Immature natural killer cell (primary cell): Measurements from ENCODE around the gene KMT2C. TPM values are rescaled to one million over a fixed set of nuclear protein-coding genes. Genes with fewer than 3 reads are reported as not detected.
A peak's percentile ranks its signal among the peaks of the same experiment; 100 is the strongest.
"Not testable (repeated sequence)": the region's sequence is repeated elsewhere in the genome, so short reads cannot be mapped to it uniquely, and the experiment has no call there.

Source experiments
- DNase-seq, 3 donors: peaks; one replicate each; pipeline ENCODE4 v3.0.0; 2022; ENCODE audit warnings: mixed read lengths in 1 of 3
- H3K27ac Mint-ChIP-seq, 6 donors: one replicate each; pipeline ENCODE4 v1.8.0; 2020; ENCODE audit warnings: mixed read lengths in 6 of 6, mild to moderate bottlenecking in 5 of 6, inconsistent platforms in 4 of 6, moderate library complexity in 3 of 6
- H3K27me3 Mint-ChIP-seq, 3 donors: one replicate each; pipeline ENCODE4 v1.8.0; 2020 to 2021; ENCODE audit warnings: low read depth in 3 of 3, mild to moderate bottlenecking in 3 of 3, mixed read lengths in 3 of 3, moderate library complexity in 3 of 3, inconsistent platforms in 1 of 3
- H3K36me3 Mint-ChIP-seq, 3 donors: one replicate each; pipeline ENCODE4 v1.8.0; 2020; ENCODE audit warnings: mixed read lengths in 3 of 3, inconsistent platforms in 2 of 3, mild to moderate bottlenecking in 2 of 3
- H3K4me1 Mint-ChIP-seq, 2 donors: one replicate each; pipeline ENCODE4 v1.8.0; 2020; ENCODE audit warnings: inconsistent platforms in 2 of 2, mild to moderate bottlenecking in 2 of 2, mixed read lengths in 2 of 2, moderate library complexity in 1 of 2
- H3K4me3 Mint-ChIP-seq, 5 donors: one replicate each; pipeline ENCODE4 v1.8.0; 2020; ENCODE audit warnings: mild to moderate bottlenecking in 5 of 5, mixed read lengths in 5 of 5, inconsistent platforms in 3 of 5, moderate library complexity in 3 of 5
- H3K9me3 Mint-ChIP-seq, 6 donors: one replicate each; pipeline ENCODE4 v1.8.0; 2020; ENCODE audit warnings: mild to moderate bottlenecking in 6 of 6, mixed read lengths in 6 of 6, inconsistent platforms in 4 of 6, moderate library complexity in 3 of 6
- polyA plus RNA-seq, 3 donors: library from polyadenylated mRNA; unstranded; fragments of 300-500 nt; fragmentation: Illumina TruSeq; gene quantifications; one replicate each; pipeline ENCODE4 v1.2.3, GENCODE V29; 2021

Gene KMT2C
- polyA plus RNA-seq, 3 donors from 2014 or later, result 5.3 to 24.6 (median 5.6) TPM

DNA sequence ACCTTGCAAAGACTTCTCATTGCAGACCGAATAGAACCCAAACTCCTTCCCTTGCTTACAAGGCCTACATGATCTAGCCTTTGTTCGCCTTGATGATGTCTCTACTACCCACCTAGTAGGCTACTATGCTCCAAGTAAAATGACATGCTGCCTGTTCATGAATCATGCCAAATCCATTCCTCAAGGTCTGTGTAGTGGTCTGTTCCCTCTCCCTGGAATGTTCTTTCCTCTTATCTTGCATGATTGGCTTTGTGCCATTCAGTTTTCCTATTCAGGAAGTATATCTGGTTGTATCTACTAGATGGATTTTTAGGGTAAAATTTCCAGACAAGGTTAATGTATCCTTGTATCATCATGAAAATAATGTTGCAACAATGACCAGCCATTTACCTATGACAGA lies 165.4 kb downstream of the KMT2C start:
- not testable (repeated sequence) for H3K27me3 Mint-ChIP-seq

DNA sequence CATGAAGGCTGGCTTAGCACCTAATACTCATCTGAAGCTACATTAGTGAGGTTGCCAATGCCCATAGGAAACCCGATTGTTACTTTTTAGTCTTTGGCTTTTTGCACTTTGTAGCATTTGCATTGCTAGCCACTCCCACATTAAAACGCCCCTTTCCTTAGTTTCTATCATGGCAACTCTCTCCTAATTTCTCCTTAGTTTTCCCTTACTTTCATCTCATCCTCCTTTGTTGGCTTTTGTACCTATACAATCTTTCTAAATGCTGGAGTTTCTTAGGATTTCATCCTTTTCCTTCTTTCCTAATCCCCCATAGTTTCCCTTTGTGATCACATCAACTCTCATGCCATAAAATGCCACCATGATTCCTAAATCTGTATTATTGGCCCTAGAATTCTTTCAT lies 168.9 kb downstream of the KMT2C start:
- not testable (repeated sequence) for DNase-seq, H3K4me3 Mint-ChIP-seq, H3K27me3 Mint-ChIP-seq, H3K9me3 Mint-ChIP-seq
- H3K27ac Mint-ChIP-seq, result peak overlapping the region in 1 of 6 donors; percentile 10
- H3K4me1 Mint-ChIP-seq, result peaks cover 4 to 26% of the 10 kb centered on the region in 2 donors
- peaks cover 10 to 19% (median 18%) of the 10 kb centered on the region in 3 donors for H3K36me3 Mint-ChIP-seq

More for the DNA sequence above, 165.4 kb downstream of the KMT2C start:
- DNase-seq, H3K4me3 Mint-ChIP-seq, H3K9me3 Mint-ChIP-seq: not testable (repeated sequence)
- Mint-ChIP-seq H3K27ac (peak overlapping the region in 1 of 6 donors; percentile 43), H3K4me1 (peaks cover 1 to 20% of the 10 kb centered on the region in 2 donors), H3K36me3 (peaks cover 5 to 13% (median 5%) of the 10 kb centered on the region in 3 donors)

DNA sequence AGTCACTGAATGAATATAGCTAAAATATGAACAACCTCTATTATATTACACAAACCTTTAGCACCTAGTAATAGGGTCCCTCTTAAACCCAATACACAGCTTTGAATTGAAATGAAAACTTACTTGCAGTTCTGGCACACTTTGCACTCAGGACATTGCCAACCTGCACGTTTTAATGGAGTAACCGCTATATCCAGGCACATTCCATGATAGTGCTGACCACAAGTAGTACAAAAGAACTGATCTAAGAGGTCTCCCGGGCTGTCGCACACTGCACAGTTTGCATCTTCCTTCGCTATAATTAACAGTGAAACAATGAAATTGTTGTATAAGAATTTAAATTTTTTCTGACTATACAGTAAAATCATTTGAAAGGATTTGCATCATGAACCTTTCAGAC lies 170.9 kb downstream of the KMT2C start:
- not testable (repeated sequence) for H3K27ac Mint-ChIP-seq, DNase-seq, H3K4me3 Mint-ChIP-seq, H3K27me3 Mint-ChIP-seq, H3K9me3 Mint-ChIP-seq
- peaks cover 6 to 44% of the 10 kb centered on the region in 2 donors for H3K4me1 Mint-ChIP-seq
- peaks cover 10 to 19% (median 16%) of the 10 kb centered on the region in 3 donors for H3K36me3 Mint-ChIP-seq

DNA sequence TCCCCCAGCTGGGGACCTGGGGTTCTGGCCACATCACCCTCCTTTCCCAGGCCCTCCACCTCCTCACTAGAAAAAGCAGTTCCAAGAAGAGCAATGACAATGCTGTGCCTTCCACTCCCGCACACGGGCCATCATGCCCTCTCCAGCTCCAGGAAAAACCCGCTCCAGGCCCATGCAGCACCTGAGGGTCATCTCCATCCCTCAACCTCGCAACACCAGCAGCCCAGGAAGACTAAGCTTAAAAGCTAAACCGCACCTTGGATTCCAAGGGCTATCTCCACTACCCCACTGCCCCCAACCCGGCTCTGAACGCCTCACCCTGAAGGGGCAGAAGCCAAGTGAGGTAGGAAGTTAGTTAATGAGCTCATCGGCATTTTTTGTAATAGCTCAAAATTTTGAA lies 173.7 kb downstream of the KMT2C start:
- H3K27me3 Mint-ChIP-seq, H3K9me3 Mint-ChIP-seq, DNase-seq, H3K4me3 Mint-ChIP-seq: not testable (repeated sequence)
- Mint-ChIP-seq H3K36me3 (peaks cover 10 to 18% (median 14%) of the 10 kb centered on the region in 3 donors), H3K27ac (peak overlapping the region in 2 of 6 donors; percentile 27 to 78), H3K4me1 (peaks cover 12 to 49% of the 10 kb centered on the region in 2 donors)

DNA sequence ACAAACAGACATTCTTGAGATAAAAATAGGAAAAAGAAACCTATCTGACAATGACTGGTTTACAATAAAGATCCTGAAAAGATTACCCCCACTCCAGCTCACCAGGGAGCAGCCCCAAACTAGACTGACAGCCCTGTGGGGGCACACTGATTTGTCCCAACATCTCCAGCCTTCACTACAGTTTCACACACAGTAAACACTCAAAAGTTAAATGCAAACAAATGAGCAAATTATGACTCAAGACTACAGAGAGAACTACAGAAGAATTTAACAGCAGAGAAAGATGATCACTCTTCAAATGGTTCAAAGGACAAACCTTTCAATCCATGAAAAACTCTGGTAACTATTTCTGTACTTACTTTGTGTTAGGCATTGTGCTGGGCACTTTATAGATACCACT lies 176.2 kb downstream of the KMT2C start:
- peak overlapping the region in 1 of 6 donors; percentile 21 for H3K27ac Mint-ChIP-seq
- H3K27me3 Mint-ChIP-seq, H3K4me3 Mint-ChIP-seq, H3K9me3 Mint-ChIP-seq, DNase-seq: not testable (repeated sequence)
- H3K36me3 Mint-ChIP-seq, result peaks cover 10 to 19% (median 14%) of the 10 kb centered on the region in 3 donors
- H3K4me1 Mint-ChIP-seq, result peaks cover 19 to 59% of the 10 kb centered on the region in 2 donors

DNA sequence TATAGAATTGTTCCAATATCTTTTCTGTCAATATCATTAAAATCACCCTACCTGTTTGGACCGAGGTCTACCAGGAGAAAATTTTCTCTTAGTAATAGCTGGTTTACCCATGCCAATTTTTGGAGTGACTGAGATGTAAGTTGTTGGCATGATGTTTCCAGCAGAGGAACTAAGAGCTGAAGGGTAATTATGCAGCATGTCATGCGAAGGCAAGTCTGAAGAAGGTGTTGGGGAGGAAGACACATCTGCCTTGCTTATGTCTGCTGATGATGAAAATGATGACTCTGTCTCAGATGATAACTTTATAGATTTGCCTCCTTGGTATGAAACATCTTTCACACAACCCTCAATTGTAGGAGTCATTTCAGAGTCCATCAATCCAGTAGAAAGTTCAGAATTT lies 188.0 kb downstream of the KMT2C start:
- not testable (repeated sequence) for DNase-seq, H3K27me3 Mint-ChIP-seq, H3K9me3 Mint-ChIP-seq, H3K4me3 Mint-ChIP-seq, H3K27ac Mint-ChIP-seq
- Mint-ChIP-seq H3K4me1 (peaks cover 3 to 21% of the 10 kb centered on the region in 2 donors), H3K36me3 (peaks cover 4 to 25% (median 22%) of the 10 kb centered on the region in 3 donors)

DNA sequence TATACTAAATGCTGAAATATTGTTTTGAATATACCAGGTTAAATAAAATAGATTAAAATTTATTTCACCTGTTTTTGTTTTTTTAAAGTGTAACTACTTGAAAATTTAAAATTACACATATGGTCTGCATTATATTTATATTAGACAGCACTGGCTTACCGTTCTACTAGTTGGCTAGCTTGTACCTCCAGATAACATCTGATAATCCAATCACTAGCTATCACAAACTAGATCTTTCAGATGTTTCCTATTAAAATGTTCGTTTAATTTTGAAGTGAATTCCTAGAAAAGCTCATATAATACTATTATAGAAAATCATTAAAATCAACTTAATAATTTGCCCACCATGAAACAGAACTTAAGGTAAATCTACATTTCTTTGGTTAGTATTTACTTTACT lies 190.4 kb downstream of the KMT2C start:
- H3K9me3 Mint-ChIP-seq, H3K4me3 Mint-ChIP-seq, H3K27me3 Mint-ChIP-seq, DNase-seq, H3K27ac Mint-ChIP-seq: not testable (repeated sequence)
- Mint-ChIP-seq H3K36me3 (peaks cover 0 to 15% (median 10%) of the 10 kb centered on the region in 3 donors), H3K4me1 (peaks cover 14 to 41% of the 10 kb centered on the region in 2 donors)

DNA sequence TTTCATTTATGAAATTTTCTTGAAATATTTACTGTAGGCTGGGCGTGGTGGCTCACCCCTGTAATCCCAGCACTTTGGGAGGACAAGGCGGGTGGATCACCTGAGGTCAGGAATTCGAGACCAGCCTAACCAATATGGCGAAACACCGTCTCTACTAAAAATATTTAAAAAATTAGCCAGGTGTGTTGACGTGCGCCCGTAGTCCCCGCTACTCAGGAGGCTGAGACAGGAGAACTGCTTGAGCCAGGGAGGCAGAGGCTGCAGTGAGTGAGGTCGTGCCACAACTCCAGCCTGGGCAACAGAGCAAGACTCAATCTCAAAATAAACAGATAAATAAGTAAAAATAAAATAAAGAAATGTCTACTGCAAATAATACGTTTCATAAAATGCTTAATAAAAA lies 192.3 kb downstream of the KMT2C start:
- H3K9me3 Mint-ChIP-seq, result not testable (repeated sequence)
- peaks cover 0 to 12% (median 9%) of the 10 kb centered on the region in 3 donors for H3K36me3 Mint-ChIP-seq

DNA sequence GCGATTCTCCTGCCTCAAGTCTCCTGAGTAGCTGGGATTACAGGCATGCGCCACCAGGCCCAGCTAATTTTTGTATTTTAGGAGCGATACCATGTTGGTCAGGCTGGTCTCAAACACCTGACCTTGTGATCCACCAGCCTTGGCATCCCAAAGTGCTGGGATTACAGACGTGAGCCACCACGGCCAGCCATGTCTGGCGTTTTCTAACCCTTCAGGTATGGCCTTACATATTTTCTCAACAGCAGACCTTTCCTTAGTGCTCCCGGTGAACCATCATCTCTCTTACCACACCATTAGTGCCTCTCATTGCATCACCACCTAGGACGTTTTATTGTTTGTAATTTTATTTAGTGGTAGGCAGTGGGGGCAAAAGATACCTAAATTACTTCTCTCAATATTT lies 194.5 kb downstream of the KMT2C start:
- H3K4me1 Mint-ChIP-seq, result peaks cover 17 to 41% of the 10 kb centered on the region in 2 donors
- not testable (repeated sequence) for H3K27me3 Mint-ChIP-seq, H3K36me3 Mint-ChIP-seq, H3K27ac Mint-ChIP-seq, H3K4me3 Mint-ChIP-seq, DNase-seq, H3K9me3 Mint-ChIP-seq

More for the DNA sequence above, 192.3 kb downstream of the KMT2C start:
- not testable (repeated sequence) for H3K4me3 Mint-ChIP-seq, H3K27me3 Mint-ChIP-seq, DNase-seq, H3K27ac Mint-ChIP-seq
- peaks cover 17 to 47% of the 10 kb centered on the region in 2 donors for H3K4me1 Mint-ChIP-seq

DNA sequence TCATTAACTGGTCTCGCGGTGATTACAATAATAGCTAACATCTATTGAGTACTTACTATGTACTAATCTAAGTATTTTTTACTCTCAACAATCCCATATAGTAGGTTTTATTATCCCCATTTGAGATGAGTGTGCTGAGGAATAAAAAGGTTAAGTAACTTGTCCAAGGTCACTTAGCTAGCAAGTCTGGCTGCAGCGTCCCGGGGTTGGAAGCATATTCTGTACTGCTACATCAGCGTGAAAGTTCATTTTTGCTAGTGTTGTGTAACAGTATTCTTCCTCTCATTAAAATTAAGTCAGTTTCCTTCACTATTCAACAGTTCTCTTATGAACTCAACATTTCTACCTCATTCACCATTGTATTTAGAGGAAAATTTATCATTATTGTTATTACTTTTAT lies 199.5 kb downstream of the KMT2C start:
- not testable (repeated sequence) for H3K4me3 Mint-ChIP-seq, DNase-seq, H3K9me3 Mint-ChIP-seq, H3K27ac Mint-ChIP-seq, H3K27me3 Mint-ChIP-seq
- H3K36me3 Mint-ChIP-seq, result peaks cover 7 to 22% (median 8%) of the 10 kb centered on the region in 3 donors
- peaks cover 10 to 17% of the 10 kb centered on the region in 2 donors for H3K4me1 Mint-ChIP-seq

DNA sequence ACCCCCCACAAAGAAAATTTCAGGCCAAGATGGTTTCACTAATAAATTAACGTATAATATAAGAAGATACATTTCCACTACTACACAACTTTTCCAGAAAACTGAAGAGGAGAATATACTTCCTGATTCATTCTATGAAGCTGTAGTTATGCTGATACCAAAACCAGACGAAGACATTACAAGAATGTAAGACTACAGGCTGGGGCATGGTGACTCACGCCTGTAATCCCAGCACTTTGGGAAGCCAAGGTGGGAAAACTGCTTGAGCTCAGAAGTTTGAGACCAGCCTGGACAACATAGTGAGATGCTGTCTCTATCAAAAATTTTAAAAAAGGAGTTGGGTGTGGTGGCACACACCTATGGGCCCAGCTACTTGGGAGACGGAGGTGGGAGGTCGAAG lies 201.4 kb downstream of the KMT2C start:
- H3K9me3 Mint-ChIP-seq, H3K4me3 Mint-ChIP-seq, H3K27me3 Mint-ChIP-seq, H3K4me1 Mint-ChIP-seq, H3K27ac Mint-ChIP-seq, DNase-seq: not testable (repeated sequence)
- peaks cover 8 to 31% (median 10%) of the 10 kb centered on the region in 3 donors for H3K36me3 Mint-ChIP-seq

DNA sequence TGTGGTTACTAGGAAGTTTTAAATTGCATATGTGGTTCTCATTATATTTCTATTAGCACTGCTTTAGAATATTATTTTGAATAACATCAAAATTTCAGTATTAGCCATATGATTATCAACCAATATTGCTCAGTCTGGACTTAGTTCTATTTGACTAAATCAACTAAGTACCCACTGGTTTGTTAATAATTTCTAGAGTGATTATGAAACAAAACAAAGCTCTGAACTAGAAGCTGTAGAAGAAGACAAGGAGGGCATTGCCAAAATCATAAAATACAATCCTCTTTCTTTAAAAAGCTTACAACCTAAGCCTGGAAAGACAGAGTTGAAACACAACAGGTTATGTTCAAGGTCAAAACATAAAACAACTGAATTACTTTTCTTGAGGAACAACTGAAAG lies 204.7 kb downstream of the KMT2C start:
- H3K4me1 Mint-ChIP-seq, result no peaks in the 10 kb centered on the region
- no peak overlapping the region for H3K4me3 Mint-ChIP-seq
- H3K36me3 Mint-ChIP-seq, result peaks cover 6 to 31% (median 7%) of the 10 kb centered on the region in 3 donors

DNA sequence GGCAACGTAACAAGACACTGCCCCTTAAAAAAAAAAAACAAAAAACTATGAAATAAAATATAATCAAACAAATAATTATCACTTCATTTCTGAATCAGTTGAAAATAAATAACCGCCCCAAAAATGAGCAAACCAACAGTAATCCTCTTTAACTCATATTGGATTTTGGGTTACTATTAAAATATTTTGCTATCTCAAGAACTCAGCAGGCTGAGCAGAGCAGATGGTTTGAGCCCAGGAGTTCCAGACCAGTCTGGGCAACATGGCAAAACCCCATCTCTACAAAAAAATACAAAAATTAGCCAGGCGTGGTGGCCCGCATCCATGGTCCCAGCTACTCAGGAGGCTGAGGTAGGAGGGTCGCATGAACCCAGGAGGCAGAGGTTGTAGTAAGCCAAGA lies 216.2 kb downstream of the KMT2C start:
- not testable (repeated sequence) for H3K27me3 Mint-ChIP-seq, DNase-seq, H3K4me3 Mint-ChIP-seq, H3K27ac Mint-ChIP-seq, H3K4me1 Mint-ChIP-seq, H3K9me3 Mint-ChIP-seq
- H3K36me3 Mint-ChIP-seq, result peaks cover 4 to 29% (median 13%) of the 10 kb centered on the region in 3 donors

More for the DNA sequence above, 204.7 kb downstream of the KMT2C start:
- peaks cover 0 to 3% (median 1%) of the 10 kb centered on the region in 3 donors for H3K27me3 Mint-ChIP-seq
- DNase-seq, result no peak
- peak overlapping the region in 1 of 6 donors; percentile 33 for H3K27ac Mint-ChIP-seq
- H3K9me3 Mint-ChIP-seq, result no peaks in the 10 kb centered on the region

DNA sequence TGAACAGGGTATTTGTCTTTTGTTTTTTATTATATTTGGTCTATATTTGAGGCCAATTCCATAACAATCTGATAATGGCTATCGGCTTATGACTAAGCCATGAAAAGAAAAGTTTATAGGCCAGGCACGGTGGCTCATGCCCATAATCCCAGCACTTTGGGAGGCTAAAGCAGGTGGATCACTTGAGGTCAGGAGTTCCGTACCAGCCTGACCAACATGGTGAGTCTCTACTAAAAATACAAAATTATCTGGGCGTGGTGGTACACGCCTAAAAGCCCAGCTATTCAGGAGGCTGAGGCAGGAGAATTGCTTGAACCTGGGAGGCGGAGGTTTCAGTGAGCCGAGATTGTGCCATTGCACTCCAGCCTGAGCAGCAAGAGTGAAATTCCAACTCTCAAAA lies 227.0 kb downstream of the KMT2C start:
- not testable (repeated sequence) for H3K4me3 Mint-ChIP-seq, H3K27ac Mint-ChIP-seq, H3K27me3 Mint-ChIP-seq, H3K9me3 Mint-ChIP-seq, DNase-seq, H3K4me1 Mint-ChIP-seq
- peaks cover 15 to 28% (median 16%) of the 10 kb centered on the region in 3 donors for H3K36me3 Mint-ChIP-seq

DNA sequence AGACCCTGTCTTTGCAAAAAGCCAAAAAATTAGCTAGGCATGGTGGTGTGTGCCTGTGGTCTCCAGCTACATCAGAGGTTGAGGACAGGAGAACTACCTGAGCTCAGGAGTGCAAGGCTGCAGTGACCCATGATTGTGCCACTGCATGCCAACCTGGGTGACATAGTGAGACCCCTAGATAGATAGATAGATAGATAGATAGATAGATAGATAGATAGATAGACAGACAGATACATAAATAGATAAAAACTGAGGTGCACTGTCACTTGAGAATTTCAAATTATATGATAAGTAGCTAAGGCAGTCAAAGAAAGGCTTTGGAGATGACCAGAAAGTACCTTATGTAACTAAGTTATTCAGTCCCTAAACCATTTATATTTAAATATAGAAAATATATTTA lies 231.4 kb downstream of the KMT2C start:
- H3K4me3 Mint-ChIP-seq, H3K27ac Mint-ChIP-seq, H3K4me1 Mint-ChIP-seq, DNase-seq, H3K27me3 Mint-ChIP-seq, H3K9me3 Mint-ChIP-seq: not testable (repeated sequence)
- peaks cover 0 to 27% (median 14%) of the 10 kb centered on the region in 3 donors for H3K36me3 Mint-ChIP-seq
